Measurements from ENCODE around the gene CDK2.
A peak's percentile ranks its signal among the peaks of the same experiment; 100 is the strongest.

The CDK2 gene

DNA sequence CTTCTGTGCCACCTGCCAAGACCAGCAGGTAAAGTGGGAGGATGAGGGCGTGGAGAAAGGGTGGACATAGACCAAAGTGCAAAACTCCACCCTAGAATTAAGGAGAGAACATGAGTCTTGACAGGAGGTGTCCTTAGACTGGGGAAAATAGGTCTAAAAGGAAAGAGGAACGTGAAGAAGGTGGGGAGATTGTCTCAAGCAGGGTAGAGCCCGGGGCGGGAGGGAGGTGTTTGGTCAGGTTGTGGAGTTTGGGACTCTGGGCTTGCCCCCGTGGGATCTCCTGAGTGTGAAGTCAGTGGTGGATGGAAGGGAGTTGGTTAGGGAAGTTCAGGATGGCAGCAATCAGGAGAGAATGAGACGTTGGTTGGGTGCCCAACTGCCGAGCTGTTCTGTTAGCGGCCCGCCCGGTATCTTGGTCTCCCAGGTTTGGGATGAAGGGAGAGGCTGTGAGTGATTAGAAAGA, 35.3 kb upstream of the CDK2 start:
- Histone ChIP-seq H3K27ac (ENCODE audit: low read depth, low read length) (peak overlapping the region; percentile 66), H3K4me1 (ENCODE audit: insufficient read depth, low read length) (peaks cover 36% of the 10 kb centered on the region), H3K9me3 (ENCODE audit: low read length) (no peaks in the 10 kb centered on the region)

DNA sequence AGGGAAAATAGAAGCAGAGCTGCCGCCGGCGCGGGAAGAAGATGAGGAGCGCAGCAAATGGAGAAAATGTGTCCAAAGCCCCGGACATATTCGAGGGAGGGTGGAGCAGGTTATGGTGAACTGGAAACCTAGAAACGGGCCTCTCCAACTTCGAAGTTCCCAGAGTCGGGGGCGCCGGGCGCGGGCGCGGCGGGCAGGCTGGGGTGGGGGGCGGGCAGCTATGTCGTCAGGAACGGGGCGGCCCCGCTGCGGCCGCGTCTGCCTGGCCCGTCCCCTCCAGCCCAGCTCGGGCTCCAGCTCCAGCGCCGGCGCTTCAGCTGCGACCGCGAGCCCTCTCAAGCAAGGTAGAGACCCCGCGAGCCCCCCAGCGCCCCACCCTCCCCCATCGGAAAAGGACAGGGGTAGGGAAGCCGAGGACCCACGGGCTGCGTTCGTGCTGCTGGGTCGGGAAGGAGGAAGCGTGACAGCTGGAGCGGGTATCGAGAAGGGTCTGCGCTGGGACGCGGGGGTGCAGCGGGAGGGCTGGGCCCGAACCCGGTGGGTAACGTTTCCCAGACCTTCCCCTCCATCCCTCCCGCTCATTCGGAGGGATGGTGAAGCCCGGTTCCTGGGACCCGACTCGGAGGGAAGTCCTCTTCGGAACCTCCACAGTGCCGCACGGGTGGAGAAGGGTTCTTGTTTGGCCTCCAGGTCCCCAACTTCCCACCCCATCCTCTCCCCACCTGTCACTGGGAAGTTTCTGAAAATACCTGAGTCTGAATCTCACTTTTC, 34.7 kb upstream of the CDK2 start:
- H3K27ac ChIP-seq (ENCODE audit: low read depth, low read length) = peak overlapping the region; percentile 66
- H3K4me1 ChIP-seq (ENCODE audit: insufficient read depth, low read length) = peaks cover 34% of the 10 kb centered on the region
- H3K9ac ChIP-seq (ENCODE audit: low read length) = peak overlapping the region; percentile 72
- H3K36me3 ChIP-seq (ENCODE audit: insufficient read depth, low read length) = no peaks in the 10 kb centered on the region
- no peaks in the 10 kb centered on the region for H3K9me3 ChIP-seq (ENCODE audit: low read length)
- peak overlapping the region; percentile 53 to 85 for H3K4me3 ChIP-seq (ENCODE audit: low read depth in 1 of 2, low read length in 2 of 2)
- no peaks in the 10 kb centered on the region for H3K27me3 ChIP-seq (ENCODE audit: control insufficient read depth in 1 of 2, insufficient read depth in 2 of 2, low read length in 2 of 2)

More for the DNA sequence above, 35.3 kb upstream of the CDK2 start:
- Histone ChIP-seq H3K4me3 (ENCODE audit: low read depth in 1 of 2, low read length in 2 of 2) (peak overlapping the region; percentile 53 to 85), H3K9ac (ENCODE audit: low read length) (peak overlapping the region; percentile 72), H3K27me3 (ENCODE audit: control insufficient read depth in 1 of 2, insufficient read depth in 2 of 2, low read length in 2 of 2) (no peaks in the 10 kb centered on the region), H3K36me3 (ENCODE audit: insufficient read depth, low read length) (no peaks in the 10 kb centered on the region)

DNA sequence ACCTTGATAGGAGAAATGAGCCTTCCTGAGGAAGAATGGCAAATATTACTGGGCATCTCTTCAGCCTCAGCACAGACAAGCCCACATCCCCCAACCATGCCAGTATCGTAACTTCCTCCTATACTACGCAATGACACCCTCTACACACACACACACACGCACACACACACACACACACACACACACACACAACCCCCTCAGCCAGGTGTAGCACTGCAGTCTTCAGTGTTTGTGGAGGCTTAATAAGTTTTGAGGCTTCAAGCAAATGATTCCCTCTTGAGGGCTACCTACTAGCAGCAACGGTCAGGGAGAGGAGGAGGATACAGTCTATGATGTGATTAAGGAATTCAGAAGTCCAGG, 34.1 kb upstream of the CDK2 start:
- no peaks in the 10 kb centered on the region for H3K36me3 ChIP-seq (ENCODE audit: insufficient read depth, low read length)
- no peaks in the 10 kb centered on the region for H3K9me3 ChIP-seq (ENCODE audit: low read length)
- peak overlapping the region; percentile 66 for H3K27ac ChIP-seq (ENCODE audit: low read depth, low read length)
- no peaks in the 10 kb centered on the region for H3K27me3 ChIP-seq (ENCODE audit: control insufficient read depth in 1 of 2, insufficient read depth in 2 of 2, low read length in 2 of 2)
- peaks cover 34% of the 10 kb centered on the region for H3K4me1 ChIP-seq (ENCODE audit: insufficient read depth, low read length)
- peak overlapping the region; percentile 72 for H3K9ac ChIP-seq (ENCODE audit: low read length)
- H3K4me3 ChIP-seq (ENCODE audit: low read depth in 1 of 2, low read length in 2 of 2) = peak overlapping the region; percentile 53 to 85

DNA sequence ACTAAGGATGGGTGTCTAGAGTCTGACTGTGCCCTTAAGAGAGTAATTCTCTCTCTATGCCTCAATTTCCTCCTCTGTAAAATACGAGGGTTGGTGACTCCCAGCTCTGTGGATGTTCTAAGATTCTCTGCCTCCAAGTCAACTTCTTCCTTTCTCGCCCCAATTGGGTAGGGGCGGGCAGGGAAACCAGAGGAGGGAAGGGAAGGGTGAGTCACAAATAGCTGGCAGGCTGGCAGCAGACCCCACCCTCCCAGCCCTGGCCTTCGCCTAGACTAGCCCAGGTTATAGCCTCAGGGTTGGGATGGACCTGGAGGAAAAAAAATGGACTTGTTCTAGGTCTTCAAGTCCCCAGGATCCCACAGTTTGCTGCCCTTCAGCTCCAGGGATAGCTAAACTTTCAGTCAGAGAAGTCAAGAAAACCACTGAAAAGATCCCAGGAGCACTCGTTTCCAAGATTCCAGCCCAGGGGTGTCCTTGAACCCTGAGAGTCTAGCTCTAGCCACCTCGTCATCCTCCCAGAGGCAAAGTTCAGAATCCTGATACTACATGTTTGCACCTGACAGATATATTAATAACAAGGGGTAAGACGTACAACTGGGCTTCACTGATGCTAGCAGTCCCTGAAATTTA, 33.3 kb upstream of the CDK2 start:
- Histone ChIP-seq H3K27ac (ENCODE audit: low read depth, low read length) (no peak overlapping the region), H3K36me3 (ENCODE audit: insufficient read depth, low read length) (no peaks in the 10 kb centered on the region), H3K4me1 (ENCODE audit: insufficient read depth, low read length) (peaks cover 31% of the 10 kb centered on the region), H3K4me3 (ENCODE audit: low read depth in 1 of 2, low read length in 2 of 2) (no peak overlapping the region), H3K9ac (ENCODE audit: low read length) (no peak overlapping the region), H3K27me3 (ENCODE audit: control insufficient read depth in 1 of 2, insufficient read depth in 2 of 2, low read length in 2 of 2) (no peaks in the 10 kb centered on the region), H3K9me3 (ENCODE audit: low read length) (no peaks in the 10 kb centered on the region)

DNA sequence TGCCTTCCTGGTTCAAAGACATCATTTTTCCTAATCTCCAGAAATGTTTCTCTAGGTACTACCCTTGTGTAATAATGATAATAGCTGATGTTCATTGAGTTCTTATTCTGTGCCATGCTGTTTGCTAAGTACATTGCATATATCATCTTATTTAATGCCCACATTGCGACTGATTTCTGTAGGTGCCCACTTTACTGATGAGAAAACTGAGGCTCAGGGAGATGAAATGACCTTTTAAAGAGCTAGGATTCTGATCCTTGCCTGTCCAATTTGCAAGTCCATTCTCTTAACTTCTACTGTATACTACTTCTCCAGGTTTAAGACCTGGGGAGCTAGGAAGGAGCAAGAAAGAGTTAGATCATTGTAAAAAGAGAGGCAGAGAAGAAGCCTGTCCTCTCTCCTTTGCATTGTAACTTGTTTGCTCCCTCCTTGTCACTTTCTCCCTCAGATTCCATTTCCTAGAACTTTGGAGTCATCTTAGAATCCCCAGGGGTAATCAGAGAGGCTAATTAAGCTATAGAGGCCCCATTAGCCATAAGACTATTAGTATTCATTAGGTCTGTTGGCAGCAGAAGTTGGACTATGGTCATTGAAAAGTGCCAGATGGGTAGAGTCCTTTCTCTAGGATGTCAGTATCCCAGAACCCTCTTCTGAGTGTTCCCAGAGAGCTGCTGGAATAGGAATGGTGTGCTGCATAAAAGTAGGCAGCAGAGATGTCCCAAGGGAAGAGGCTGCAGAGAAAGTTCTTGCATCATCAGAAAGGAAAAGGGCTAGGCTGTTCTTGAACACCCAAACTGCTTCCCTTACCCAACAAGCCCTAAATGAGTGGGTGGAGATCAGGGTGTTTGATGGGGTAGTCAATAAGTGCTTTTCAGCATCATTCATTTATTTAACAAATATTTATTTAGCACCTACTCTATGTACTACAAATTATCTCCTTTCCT, 32.6 kb upstream of the CDK2 start:
- no peak overlapping the region for H3K27ac ChIP-seq (ENCODE audit: low read depth, low read length)
- no peak overlapping the region for H3K9ac ChIP-seq (ENCODE audit: low read length)
- H3K36me3 ChIP-seq (ENCODE audit: insufficient read depth, low read length) = no peaks in the 10 kb centered on the region
- no peak overlapping the region for H3K4me3 ChIP-seq (ENCODE audit: low read depth in 1 of 2, low read length in 2 of 2)
- H3K9me3 ChIP-seq (ENCODE audit: low read length) = no peaks in the 10 kb centered on the region
- H3K27me3 ChIP-seq (ENCODE audit: control insufficient read depth in 1 of 2, insufficient read depth in 2 of 2, low read length in 2 of 2) = no peaks in the 10 kb centered on the region
- H3K4me1 ChIP-seq (ENCODE audit: insufficient read depth, low read length) = peaks cover 24% of the 10 kb centered on the region

DNA sequence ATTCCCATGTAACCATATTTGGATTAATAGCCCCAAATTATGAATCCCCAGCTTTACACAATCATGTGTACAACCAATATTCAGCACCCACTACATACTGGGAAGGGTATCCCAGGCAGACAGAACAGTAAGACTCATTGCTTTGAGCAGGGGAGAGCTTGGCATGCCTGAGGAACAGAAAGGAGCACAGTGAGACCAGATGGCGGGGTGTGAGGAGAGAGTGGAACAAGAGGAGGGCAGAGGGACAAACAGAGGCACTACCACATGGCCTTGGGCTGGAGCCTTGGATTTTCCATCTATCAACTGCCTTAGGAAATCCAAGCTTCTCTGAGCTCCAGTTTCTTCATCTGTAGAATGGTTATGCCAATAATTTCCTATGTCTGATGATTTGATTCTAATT, 31.9 kb upstream of the CDK2 start:
- Histone ChIP-seq H3K4me3 (ENCODE audit: low read depth in 1 of 2, low read length in 2 of 2) (no peak overlapping the region), H3K4me1 (ENCODE audit: insufficient read depth, low read length) (peaks cover 20% of the 10 kb centered on the region), H3K9ac (ENCODE audit: low read length) (no peak overlapping the region), H3K27me3 (ENCODE audit: control insufficient read depth in 1 of 2, insufficient read depth in 2 of 2, low read length in 2 of 2) (no peaks in the 10 kb centered on the region), H3K36me3 (ENCODE audit: insufficient read depth, low read length) (no peaks in the 10 kb centered on the region), H3K27ac (ENCODE audit: low read depth, low read length) (no peak overlapping the region), H3K9me3 (ENCODE audit: low read length) (no peaks in the 10 kb centered on the region)

DNA sequence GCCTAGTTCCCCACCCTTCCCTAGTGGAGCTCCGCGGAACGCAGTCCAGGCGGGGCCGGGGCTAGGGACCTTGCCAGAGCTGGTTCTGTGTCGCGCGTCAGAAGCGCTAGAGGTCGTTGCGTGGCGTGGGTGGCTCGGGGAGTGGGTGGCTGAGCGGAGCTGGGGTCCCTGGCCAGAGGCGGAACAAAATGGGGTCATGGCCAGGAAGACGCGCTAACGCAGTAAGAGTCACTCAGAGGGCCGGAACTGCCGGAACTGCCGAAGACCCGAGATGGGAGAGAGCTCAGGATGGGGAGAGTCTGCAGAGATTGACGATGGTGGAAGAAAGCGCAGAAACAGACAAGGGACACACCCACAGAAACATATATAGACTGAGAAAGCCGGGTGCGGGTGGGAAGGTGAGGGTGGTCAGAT, 30.9 kb upstream of the CDK2 start:
- Histone ChIP-seq H3K9ac (ENCODE audit: low read length) (no peak overlapping the region), H3K4me1 (ENCODE audit: insufficient read depth, low read length) (peaks cover 24% of the 10 kb centered on the region), H3K27ac (ENCODE audit: low read depth, low read length) (no peak overlapping the region)

DNA sequence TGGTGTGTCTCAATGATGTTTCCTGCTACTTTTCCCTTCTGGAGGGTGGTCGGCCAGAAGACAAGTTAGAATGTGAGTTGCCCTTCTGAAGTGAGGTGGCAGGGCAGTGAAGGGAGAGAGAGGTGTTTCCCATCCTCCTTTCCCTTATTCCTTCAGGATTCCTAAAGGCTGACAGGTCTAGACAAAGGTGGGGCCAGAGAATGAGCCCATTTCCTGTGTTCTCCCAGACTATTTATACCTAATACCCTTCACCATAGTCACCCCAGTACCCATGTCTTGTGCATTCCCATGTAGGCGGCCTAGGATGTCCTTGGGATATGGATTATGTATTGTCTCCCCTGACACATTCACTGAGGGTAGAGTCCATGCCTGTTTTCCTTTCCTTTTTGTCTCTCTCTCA, 28.6 kb upstream of the CDK2 start:
- no peak overlapping the region for H3K4me3 ChIP-seq (ENCODE audit: low read depth in 1 of 2, low read length in 2 of 2)
- H3K9ac ChIP-seq (ENCODE audit: low read length) = no peak overlapping the region
- peaks cover 10% of the 10 kb centered on the region for H3K4me1 ChIP-seq (ENCODE audit: insufficient read depth, low read length)
- H3K27me3 ChIP-seq (ENCODE audit: control insufficient read depth in 1 of 2, insufficient read depth in 2 of 2, low read length in 2 of 2) = no peaks in the 10 kb centered on the region
- no peak overlapping the region for H3K27ac ChIP-seq (ENCODE audit: low read depth, low read length)
- peaks cover 9% of the 10 kb centered on the region for H3K36me3 ChIP-seq (ENCODE audit: insufficient read depth, low read length)
- H3K9me3 ChIP-seq (ENCODE audit: low read length) = no peaks in the 10 kb centered on the region

More for the DNA sequence above, 30.9 kb upstream of the CDK2 start:
- no peaks in the 10 kb centered on the region for H3K9me3 ChIP-seq (ENCODE audit: low read length)
- no peak overlapping the region for H3K4me3 ChIP-seq (ENCODE audit: low read depth in 1 of 2, low read length in 2 of 2)
- H3K36me3 ChIP-seq (ENCODE audit: insufficient read depth, low read length) = no peaks in the 10 kb centered on the region
- no peaks in the 10 kb centered on the region for H3K27me3 ChIP-seq (ENCODE audit: control insufficient read depth in 1 of 2, insufficient read depth in 2 of 2, low read length in 2 of 2)

DNA sequence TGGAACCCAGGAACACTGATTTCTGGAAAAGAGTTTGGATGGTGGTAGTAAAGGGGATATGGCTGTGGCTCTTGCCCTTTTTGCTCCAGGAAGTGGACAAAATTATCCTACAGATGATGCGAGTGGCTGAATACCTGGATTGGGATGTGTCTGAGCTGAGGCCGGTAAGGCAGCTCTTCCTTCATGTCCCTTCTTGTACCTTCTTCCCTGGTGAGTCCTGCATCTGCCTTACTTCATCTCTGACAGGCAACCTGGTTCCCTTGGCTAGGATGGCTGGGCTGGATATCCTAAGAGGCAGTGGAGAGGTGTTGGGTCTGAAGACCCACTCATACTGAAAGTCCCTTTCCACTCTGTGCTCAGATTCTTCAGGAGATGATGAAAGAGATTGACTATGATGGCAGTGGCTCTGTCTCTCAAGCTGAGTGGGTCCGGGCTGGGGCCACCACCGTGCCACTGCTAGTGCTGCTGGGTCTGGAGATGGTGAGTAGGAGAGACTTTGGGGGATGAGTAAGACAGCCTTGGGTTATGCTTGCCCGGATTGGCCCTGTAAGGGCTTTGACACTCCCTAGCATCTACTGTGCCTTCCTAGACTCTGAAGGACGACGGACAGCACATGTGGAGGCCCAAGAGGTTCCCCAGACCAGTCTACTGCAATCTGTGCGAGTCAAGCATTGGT, 27.7 kb upstream of the CDK2 start:
- Histone ChIP-seq H3K4me3 (ENCODE audit: low read depth in 1 of 2, low read length in 2 of 2) (no peak overlapping the region), H3K9ac (ENCODE audit: low read length) (no peak overlapping the region), H3K9me3 (ENCODE audit: low read length) (no peaks in the 10 kb centered on the region), H3K27ac (ENCODE audit: low read depth, low read length) (no peak overlapping the region), H3K4me1 (ENCODE audit: insufficient read depth, low read length) (peaks cover 9% of the 10 kb centered on the region), H3K36me3 (ENCODE audit: insufficient read depth, low read length) (peaks cover 12% of the 10 kb centered on the region), H3K27me3 (ENCODE audit: control insufficient read depth in 1 of 2, insufficient read depth in 2 of 2, low read length in 2 of 2) (no peaks in the 10 kb centered on the region)

DNA sequence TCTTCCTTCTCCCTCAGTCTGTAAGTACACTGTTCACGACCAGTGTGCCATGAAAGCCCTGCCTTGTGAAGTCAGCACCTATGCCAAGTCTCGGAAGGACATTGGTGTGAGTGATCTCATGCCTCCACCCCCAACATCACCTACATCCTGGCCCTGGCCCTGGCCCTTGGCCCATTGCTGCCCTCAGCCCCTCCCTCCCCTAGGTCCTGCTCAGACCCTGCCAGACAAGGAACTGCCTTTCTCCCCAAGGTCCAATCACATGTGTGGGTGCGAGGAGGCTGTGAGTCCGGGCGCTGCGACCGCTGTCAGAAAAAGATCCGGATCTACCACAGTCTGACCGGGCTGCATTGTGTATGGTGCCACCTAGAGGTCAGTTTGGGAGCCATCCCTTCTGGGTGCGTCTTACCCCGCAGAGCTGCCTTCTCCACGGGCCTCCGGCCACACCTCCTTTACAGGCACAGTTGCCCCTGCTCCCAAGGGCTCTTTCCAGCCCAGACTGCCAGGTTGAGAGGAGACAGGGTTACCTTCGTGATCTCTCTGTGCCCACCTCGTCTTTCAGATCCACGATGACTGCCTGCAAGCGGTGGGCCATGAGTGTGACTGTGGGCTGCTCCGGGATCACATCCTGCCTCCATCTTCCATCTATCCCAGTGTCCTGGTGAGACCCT, 26.4 kb upstream of the CDK2 start:
- H3K9ac ChIP-seq (ENCODE audit: low read length) = no peak overlapping the region
- H3K4me1 ChIP-seq (ENCODE audit: insufficient read depth, low read length) = peaks cover 9% of the 10 kb centered on the region
- H3K27ac ChIP-seq (ENCODE audit: low read depth, low read length) = peak overlapping the region; percentile 6
- H3K27me3 ChIP-seq (ENCODE audit: control insufficient read depth in 1 of 2, insufficient read depth in 2 of 2, low read length in 2 of 2) = no peaks in the 10 kb centered on the region
- no peaks in the 10 kb centered on the region for H3K9me3 ChIP-seq (ENCODE audit: low read length)
- peak overlapping the region; percentile 1 to 29 for H3K4me3 ChIP-seq (ENCODE audit: low read depth in 1 of 2, low read length in 2 of 2)
- peaks cover 15% of the 10 kb centered on the region for H3K36me3 ChIP-seq (ENCODE audit: insufficient read depth, low read length)
